Uterus (tissue), 2 donors: Measurements from ENCODE around the gene PTBP2.

ENCODE experiments used
- CTCF ChIP-seq, 4 experiments: fragments of 200-600 bp in 2 of 4; fragments of 450-650 bp in 2 of 4; sonication (generic) in 2 of 4; IDR thresholded peaks; one replicate each; pipeline ENCODE4 v1.5.1; 2016 to 2019; ENCODE audit warnings: antibody characterized with exemption in 4 of 4, mild to moderate bottlenecking in 2 of 4, moderate library complexity in 1 of 4
- POLR2A ChIP-seq, 2 donors: fragments of 450-650 bp; IDR thresholded peaks; one replicate each; pipeline ENCODE4 v1.6.1; 2016; ENCODE audit warnings: antibody characterized with exemption in 2 of 2, mild to moderate bottlenecking in 1 of 2, moderate library complexity in 1 of 2

- TF ChIP-seq CTCF (IDR thresholded peaks at IDR 0.05) (no peak), POLR2A (IDR thresholded peaks at IDR 0.05) (no peak)
Observed at GRCh38 chr1:96861836-96862235, 140.3 kb downstream of the PTBP2 start.
